GM19193 (cell line): ENCODE results near the gene HHATL.

ENCODE experiments used
- POLR2A ChIP-seq: IDR thresholded peaks from 4 replicates; pipeline ENCODE4 v1.6.1; 2011; ENCODE audit not compliant: insufficient read depth, insufficient read length; ENCODE audit errors: extremely low read depth

HHATL gene

DNA sequence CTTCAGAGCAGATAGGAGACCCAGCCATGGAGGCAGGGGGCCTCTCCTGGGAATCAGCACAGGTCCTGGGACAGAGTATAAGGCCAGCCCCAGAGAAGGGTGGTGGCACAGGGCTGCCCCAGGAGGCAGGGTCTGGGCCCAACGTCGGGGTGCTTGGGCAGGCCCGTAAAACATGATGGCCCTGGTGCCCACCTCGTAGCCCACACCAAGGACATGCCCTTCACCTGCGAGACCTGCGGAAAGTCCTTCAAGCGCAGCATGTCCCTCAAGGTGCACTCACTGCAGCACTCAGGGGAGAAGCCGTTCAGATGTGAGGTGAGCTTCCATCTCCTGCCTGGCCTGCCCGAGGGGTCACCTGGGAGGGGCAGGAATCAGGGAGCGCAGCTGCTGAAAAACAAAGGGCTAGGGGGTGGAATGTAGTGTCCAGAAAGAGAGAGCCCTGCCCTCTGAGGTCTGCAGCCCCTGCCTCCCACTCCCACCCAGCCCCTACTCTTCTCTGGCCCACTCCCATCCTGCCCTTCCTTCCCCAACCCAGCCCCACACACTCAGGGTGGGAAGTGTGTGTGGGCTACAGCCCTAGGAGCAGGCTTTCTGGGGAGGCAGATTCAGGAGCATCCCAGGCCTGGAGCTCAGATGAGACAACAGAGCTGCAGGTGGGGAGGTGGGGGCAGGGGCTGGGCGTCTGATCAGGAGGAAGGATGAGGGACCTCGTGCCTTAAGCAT lies 39.6 kb downstream of the HHATL start:
- no peak for TF ChIP-seq POLR2A

DNA sequence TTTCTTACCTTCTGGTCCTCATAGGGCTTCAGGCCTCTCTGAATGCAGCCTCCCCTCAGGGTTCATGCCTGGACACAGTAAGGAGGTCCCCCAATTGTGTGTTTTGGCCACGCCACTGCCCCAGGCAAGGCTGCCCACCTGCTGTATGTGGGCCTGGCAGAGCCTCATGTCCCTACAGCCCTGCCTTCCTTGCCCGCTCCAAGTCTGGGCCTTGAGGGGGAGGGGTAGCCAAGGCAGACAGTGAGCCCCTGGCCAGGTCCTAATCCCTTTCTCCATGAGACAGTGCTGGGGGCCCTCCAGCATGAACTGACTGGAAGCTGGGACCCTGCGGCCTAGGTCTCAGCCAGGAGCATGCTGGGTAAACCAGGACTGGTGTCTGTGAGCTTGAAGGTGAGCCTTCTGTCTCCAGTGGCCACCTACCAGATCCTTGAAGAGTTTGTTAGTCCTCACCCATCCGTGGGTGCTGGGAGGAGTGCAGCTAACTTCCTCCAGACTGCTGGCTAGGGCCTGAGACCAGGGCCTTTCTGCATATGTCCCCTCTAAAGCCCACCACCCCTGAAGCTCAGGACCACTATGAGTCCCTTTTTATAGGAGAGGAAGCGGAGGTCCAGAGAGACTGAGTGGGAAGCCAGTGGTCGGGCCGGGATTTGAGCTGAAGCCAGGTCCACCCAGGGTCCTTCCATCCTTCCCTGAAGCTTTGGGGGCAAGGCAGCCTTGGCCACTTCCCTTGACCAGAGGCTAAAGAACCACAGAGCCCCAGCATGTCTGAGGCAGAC lies 40.4 kb downstream of the HHATL start:
- TF ChIP-seq POLR2A = no peak

DNA sequence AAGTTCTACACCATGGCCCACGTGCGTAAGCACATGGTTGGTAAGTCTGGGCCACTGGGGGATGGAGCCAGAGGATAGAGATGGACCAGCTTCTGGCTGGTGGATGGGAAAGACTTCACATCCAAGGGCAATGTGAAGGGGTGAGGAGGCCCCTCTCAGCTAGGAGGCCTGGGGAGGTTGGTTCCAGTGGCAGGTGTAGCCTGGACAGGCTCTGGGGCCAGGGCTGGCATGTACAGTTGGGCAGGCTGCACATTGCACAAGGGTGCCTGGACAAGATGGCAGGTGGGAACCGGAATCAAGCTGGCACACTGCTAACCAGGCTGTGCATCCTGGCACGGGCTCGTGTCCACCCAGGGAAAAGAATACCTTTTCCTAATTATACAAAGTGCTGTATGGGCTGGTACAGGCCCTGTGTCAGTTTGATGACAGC lies 41.0 kb downstream of the HHATL start:
- no peak for TF ChIP-seq POLR2A

DNA sequence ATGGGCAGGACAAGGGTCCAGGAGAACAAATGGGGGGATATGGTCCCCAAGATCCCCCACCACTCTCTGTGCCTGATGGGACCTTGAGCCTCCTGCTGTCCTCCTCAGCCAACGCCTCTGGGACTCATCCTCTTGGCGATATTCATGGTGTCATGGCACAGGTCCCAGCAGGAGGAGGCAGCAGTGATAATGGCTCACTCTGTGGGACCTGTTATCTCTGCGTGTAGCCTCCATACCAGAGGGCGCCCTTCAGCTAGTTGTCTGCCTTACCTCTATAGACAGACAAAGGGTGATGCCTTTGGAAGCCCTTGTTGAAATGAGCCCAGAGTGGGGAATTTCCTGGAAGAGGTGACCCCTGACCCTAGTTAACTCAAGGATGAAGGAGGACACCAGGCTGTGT lies 41.7 kb downstream of the HHATL start:
- TF ChIP-seq POLR2A = no peak

DNA sequence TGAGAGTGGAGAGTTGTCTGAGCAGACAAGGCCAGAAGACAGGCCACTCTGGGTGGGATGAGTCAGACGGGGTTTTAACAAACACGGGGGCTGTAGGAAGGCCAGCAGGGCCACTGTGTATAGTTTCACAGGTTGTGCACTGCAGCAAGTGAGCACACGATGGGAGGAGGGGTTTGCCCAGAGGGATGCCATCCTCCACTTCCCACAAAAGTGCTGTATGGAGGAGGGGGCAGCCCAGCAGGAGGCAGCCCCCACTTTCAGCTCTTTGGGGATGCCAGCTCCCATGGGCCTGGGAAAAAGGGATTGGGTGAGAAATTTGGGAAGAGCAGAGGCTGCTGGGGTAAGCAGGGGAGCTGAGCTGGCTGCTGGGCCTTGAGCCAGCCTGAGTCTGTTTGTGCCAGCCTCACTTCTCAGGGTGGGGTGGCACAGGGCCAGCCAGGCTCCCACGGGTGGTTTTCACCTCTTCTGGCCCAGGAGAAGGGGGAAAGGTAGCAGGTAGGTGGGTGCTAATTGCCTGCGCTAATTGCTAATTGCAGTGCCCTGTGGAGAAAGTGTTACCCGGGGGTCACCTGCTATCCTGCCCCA lies 42.4 kb downstream of the HHATL start:
- TF ChIP-seq POLR2A = no peak

DNA sequence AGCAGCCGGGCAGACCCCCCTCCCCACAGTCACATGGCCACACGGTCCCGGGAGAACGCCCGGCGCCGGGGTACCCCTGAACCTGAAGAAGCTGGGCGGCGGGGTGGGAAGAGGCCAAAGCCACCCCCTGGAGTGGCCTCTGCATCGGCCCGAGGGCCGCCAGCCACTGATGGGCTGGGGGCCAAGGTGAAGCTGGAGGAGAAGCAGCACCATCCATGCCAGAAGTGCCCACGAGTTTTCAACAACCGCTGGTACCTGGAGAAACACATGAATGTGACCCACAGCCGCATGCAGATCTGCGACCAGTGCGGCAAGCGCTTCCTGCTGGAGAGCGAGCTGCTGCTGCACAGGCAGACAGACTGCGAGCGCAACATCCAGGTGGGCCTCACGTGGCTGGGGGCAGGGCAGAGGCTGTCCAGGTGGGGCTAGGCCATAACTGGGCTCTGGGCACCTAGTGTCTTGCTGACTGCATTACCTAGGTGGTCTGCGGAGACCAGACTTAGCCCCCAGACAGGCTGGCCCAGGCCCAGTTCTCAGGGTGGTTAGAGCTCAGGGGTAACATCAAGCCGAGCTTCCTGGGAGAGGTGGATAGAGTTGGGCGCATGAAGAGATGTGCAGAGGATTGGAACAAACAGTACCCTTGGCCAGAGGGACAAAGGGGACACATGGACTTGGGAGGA lies 43.0 kb downstream of the HHATL start:
- no peak for TF ChIP-seq POLR2A

DNA sequence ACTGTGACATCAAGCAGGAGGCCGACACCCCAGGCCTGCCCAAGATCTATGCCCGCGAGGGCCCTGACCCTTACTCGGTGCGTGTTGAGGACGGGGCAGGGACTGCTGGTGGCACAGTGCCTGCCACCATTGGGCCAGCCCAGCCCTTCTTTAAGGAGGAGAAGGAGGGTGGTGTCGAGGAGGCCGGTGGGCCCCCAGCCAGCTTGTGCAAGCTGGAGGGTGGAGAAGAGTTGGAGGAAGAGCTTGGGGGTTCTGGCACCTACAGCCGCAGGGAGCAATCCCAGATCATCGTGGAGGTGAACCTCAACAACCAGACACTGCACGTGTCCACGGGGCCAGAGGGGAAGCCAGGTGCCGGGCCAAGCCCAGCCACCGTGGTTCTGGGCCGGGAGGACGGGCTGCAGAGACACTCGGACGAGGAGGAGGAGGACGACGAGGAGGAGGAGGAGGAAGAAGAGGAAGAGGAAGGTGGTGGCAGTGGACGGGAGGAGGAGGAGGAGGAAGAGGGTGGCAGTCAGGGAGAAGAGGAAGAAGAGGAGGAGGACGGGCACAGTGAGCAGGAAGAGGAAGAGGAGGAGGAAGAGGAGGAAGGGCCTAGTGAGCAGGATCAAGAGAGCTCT lies 43.7 kb downstream of the HHATL start:
- TF ChIP-seq POLR2A = no peak

DNA sequence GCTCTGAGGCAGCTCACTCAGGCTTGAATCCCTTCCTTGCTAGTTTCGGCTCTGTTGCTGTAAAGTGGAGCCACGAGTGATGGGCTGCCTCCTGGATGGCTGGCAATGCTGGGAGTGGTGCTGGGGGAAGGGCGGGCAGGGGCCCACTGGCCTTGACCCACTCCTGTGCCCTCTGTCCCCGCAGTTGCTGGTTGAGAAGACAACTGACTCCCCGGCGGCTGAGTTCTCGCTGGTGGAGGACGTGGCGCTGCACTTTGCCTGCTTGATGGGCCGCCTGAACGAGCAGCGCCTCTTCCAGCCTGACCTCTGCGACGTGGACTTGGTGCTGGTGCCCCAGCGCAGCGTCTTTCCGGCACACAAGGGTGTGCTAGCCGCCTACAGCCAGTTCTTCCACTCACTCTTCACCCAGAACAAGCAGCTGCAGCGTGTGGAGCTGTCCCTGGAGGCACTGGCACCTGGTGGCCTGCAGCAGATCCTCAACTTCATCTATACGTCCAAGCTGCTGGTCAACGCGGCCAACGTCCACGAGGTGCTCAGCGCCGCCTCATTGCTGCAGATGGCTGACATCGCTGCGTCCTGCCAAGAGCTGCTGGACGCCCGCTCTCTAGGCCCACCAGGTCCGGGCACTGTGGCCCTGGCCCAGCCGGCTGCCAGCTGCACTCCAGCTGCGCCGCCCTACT lies 44.4 kb downstream of the HHATL start:
- no peak for TF ChIP-seq POLR2A

DNA sequence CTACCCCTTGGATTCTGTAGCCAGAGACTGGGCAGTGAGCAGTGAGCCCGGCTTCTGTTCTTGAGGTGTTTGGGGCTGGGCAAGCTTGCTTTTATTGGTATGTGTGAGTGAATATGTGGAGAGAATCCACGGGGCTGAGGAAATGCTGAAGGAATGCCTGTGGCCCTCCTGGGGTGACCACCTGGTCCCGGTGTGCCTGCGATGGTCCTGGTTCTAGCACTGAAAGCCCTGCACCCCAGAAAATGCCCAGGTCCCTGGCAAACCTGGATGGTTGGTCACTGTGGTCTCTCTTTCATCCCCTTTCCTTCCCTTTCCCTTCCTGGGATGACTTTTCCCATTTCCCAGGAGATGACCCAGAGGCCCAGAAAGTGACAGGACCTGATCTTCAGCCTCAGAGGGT lies 44.9 kb downstream of the HHATL start:
- TF ChIP-seq POLR2A = no peak

DNA sequence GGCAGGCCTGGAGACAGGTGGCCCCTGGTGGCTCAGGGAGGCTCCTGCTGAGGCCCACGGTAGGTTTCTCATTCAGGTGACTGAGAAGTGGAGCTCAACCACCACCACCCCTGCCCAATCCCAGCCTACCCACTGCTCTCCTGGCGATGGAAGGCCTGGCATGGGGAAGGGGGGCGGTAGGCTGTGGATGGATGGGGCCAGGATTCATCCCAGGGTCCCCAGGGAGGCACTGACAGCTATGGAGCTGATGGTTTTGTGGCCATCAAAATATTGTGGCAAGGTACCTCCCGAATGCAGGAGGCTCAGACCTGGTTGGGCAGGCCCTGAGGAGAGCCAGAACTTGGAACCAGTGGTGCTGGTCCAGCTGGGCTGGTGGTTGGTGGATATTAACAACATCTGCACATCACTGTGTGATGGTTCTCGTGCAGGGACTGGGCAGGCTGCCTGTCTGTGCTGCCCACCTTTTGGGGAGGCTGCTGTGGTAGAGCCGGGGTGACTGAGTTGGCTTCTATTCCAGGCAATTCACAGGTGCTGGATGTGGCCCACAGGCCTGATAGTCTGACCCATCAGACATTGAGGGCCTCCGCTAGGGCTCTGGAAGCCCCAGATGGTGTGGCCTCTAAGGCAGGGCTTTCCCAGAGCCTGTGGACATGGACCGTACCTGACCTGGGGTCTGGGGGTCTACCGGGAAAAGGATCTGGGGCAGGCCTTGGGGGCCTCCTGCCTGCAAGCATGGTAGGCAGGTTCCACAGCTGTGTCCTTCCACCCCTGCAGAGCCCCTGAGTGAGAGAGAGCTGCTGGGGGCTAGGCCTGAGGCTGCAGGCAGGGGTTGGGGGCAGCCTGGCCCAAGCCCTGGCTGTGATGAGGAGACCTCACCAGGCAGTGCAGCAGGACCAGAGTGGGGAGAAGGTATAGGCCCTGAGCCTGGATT lies 45.7 kb downstream of the HHATL start:
- no peak for TF ChIP-seq POLR2A

DNA sequence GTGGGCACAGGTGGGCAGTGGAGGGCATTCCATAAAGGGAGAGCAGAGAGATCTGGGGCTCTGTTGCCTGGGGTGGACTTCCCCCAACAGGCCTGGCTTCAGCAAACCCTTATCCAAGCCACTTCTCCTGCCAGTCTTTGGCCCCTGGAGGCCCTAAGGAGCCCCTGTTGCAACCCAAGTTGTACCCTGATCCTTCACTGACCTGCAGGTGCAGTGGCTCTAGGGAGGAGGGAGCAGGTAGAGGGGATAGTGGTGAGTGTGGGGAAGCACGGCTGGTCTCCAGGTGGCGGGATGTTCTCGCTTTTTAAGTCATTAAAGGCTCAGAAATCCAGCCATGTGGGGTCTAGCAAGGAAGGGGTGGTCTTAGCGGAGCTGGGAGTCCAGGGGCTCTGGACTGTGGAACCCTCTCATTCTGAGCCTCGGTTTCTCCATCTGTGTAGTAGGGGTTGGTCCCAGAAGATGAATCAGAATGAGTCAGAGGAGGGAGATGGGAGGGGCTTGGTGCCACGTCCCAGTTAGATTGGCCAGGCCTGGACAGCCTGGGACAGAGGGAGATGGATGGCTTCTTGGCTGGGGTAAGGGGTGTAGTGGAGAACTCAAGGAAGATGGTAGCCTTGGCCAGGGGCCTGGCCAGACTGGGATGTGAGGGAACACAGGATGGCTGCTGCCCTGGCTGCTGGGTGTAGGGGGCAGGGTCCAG lies 46.5 kb downstream of the HHATL start:
- TF ChIP-seq POLR2A = no peak

DNA sequence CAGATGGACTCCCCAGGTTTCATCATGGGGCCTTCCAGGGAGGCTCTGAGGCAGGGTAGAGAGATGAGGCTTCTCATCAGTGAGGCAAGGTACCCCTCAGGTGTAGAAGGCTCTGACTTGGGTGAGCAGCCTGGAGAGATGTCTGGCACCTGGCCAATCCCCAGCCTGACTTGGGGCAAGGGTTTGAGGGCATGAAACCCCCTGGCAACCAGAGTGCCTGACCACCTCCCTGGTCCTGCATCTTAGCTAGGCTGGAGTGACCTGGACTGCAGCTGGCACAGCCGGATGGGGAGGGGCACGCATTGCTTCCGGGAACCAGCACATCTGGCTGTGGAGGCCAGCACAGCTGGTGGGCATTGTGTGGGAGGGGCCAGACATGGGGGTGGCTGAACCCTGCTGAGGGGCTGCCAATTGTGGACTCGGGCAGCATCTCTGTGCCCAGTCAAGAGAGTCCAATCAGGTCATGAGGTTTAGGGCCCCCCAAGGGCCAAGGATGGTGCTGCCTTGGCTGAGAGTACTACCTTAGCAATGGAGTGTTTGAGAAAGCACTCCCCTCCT lies 47.2 kb downstream of the HHATL start:
- no peak for TF ChIP-seq POLR2A

DNA sequence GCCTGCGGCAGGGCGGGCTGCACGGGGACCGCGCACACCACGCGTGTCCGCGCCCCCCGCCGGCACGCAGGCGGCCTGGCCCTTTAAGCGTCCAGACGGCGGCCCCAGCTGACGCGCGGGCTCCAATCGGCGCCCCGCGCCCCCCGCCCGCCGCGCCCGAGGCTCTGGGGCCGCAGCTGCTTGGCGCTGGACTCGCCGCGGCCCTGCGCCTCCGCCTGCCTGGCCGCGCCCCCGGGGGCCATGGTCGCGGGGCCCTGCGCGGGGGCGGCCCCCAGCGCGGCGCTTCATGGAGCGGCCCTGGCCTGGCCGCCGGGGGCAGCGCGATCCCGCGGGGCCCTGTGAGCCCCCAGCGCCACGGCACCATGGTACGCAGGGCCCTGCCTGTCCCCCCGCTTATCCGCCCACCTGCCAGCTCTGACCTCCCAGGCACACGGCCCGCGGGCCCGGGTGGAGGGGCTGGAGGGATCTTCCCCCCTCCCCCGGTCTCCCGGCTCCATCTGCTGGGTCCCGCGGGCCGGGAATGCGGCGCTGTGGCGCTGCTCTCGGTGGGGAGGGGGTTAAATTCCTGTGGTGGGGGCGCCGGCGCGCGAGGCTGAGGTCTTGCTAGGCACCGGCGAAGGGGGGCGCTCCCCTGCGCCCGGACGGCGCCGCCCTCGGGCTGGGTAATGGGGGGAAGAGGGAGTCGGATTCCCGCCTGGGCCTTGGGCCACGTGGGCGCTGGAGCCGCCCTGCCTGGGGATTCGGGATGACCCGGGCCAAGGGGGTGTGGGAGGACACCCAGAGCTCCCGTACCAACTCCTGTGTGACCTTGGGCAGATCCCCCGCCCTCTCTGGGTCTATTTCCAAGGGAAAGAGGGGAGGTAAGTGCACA lies 48.0 kb downstream of the HHATL start:
- no peak for TF ChIP-seq POLR2A
